Body of pancreas (tissue), 4 donors: Measurements from ENCODE around the gene TMEM244.

Experiments
- POLR2A ChIP-seq, 3 donors: fragments of 450-650 bp; IDR thresholded peaks; one replicate each; pipeline ENCODE4 v1.6.1; 2016; ENCODE audit warnings: antibody characterized with exemption in 3 of 3, mild to moderate bottlenecking in 2 of 3
- TF ChIP-seq, protein P1 (sequence below), 7 experiments: fragments of 450-650 bp in 4 of 7; fragments of 200-600 bp in 3 of 7; sonication (generic) in 3 of 7; IDR thresholded peaks; one replicate each; pipeline ENCODE4 v1.5.1; 2016 to 2019; ENCODE audit warnings: antibody characterized with exemption in 7 of 7

DNA sequence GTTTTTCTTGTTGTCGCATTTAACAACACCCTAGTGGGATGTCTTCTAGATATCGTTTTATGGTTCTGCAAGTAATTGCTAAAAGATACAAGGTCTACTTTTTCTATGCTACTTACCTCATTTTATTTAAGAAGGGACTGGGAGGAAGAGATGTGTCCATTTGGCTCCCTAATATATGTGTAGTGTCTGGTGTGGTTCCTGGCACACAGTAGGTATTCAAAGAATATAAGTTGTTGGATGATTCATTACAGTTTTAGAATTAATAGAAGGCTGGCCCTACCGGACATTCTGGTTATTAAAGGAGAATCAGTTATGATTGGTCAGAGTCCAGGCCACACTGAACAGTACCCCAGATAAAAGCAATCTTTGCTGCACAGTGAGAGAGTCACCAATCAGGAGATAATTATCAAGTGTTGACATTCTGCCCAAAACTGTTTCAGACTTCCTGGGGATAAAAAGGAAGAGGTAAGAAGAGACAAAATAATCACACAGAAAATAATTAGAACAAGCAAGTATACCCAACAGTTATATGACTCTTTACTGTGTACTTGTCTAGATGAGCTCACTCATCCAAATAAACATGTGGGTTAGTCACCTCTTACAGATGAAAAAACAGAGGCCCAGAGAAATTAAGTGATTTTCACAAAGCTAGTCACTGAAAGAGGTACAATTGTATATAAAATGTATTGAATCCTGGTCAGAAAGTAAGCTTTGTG lies 7.0 kb downstream of the TMEM244 start:
- TF ChIP-seq, protein P1, sequence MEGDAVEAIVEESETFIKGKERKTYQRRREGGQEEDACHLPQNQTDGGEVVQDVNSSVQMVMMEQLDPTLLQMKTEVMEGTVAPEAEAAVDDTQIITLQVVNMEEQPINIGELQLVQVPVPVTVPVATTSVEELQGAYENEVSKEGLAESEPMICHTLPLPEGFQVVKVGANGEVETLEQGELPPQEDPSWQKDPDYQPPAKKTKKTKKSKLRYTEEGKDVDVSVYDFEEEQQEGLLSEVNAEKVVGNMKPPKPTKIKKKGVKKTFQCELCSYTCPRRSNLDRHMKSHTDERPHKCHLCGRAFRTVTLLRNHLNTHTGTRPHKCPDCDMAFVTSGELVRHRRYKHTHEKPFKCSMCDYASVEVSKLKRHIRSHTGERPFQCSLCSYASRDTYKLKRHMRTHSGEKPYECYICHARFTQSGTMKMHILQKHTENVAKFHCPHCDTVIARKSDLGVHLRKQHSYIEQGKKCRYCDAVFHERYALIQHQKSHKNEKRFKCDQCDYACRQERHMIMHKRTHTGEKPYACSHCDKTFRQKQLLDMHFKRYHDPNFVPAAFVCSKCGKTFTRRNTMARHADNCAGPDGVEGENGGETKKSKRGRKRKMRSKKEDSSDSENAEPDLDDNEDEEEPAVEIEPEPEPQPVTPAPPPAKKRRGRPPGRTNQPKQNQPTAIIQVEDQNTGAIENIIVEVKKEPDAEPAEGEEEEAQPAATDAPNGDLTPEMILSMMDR (IDR thresholded peaks at IDR 0.05), result no peak
- TF ChIP-seq POLR2A (IDR thresholded peaks at IDR 0.05), result no peak
